GM12875 (cell line): ENCODE data around the gene SLC46A1.

Experiments
- H3K4me3 ChIP-seq: one replicate; pipeline ENCODE4 v1.5.1; 2011; ENCODE audit warnings: low read depth, low read length, control low read depth
- CTCF ChIP-seq: IDR thresholded peaks from 2 replicates; pipeline ENCODE4 v1.5.1; 2011; ENCODE audit warnings: low read depth, mild to moderate bottlenecking, control low read depth, inconsistent platforms, low read length, moderate library complexity, borderline replicate concordance; ENCODE audit not compliant: insufficient read depth

The SLC46A1 gene

GRCh38 chr17:28363776-28364650 lies 42.0 kb downstream of the SLC46A1 start:
- no peak overlapping the region for H3K4me3 ChIP-seq
- no peak for TF ChIP-seq CTCF

GRCh38 chr17:28363186-28363585 lies 42.8 kb downstream of the SLC46A1 start:
- no peak overlapping the region for H3K4me3 ChIP-seq
- no peak for TF ChIP-seq CTCF

GRCh38 chr17:28357901-28358197 lies 48.2 kb downstream of the SLC46A1 start:
- peak overlapping the region; percentile 74 for H3K4me3 ChIP-seq
- TF ChIP-seq CTCF: no peak

- peak within 1 kb of the TSS; percentile 74 for H3K4me3 ChIP-seq
- no peak for TF ChIP-seq CTCF
These were observed 48.7 kb downstream of the SLC46A1 start, which contains the start of gene POLDIP2 for GRCh38 chr17:28357061-28357900. Gene POLDIP2 (minus strand): TSS chr17:28357527. CDS start chr17:28357448, 79 bp downstream.

GRCh38 chr17:28350271-28350670 lies 55.7 kb downstream of the SLC46A1 start:
- no peak for TF ChIP-seq CTCF
- H3K4me3 ChIP-seq: no peak overlapping the region

GRCh38 chr17:28348979-28349378 lies 57.0 kb downstream of the SLC46A1 start:
- no peak for TF ChIP-seq CTCF
- no peak overlapping the region for H3K4me3 ChIP-seq
